Hematopoietic multipotent progenitor cell treated with erythropoietin and hydrocortisone succinate and interleukin-3 and kit ligand, for 8 days (in vitro differentiated cells): ENCODE measurements around the gene INO80D.
"Not testable (repeated sequence)": the region's sequence is repeated elsewhere in the genome, so short reads cannot be mapped to it uniquely, and the experiment has no call there.

ENCODE experiments used
- DNase-seq: peaks from one replicate; pipeline ENCODE4 v3.0.0-alpha.2; 2015

The INO80D gene

GRCh38 chr2:206083602-206084438 lies 2.2 kb downstream of the INO80D start:
- peak; percentile 58 for DNase-seq

GRCh38 chr2:206082298-206082843 lies 3.6 kb downstream of the INO80D start:
- DNase-seq = no peak

GRCh38 chr2:206080927-206081326 lies 5.0 kb downstream of the INO80D start:
- DNase-seq = no peak

GRCh38 chr2:206079699-206080465 lies 6.1 kb downstream of the INO80D start:
- DNase-seq = no peak

- DNase-seq = not testable (repeated sequence)
These were observed 8.1 kb downstream of the INO80D start for GRCh38 chr2:206077879-206078278.

GRCh38 chr2:206075113-206075512 lies 10.9 kb downstream of the INO80D start:
- peak; percentile 49 for DNase-seq

- DNase-seq = peak; percentile 35
These were observed 14.2 kb downstream of the INO80D start for GRCh38 chr2:206071807-206072206.

GRCh38 chr2:206069417-206069816 lies 16.6 kb downstream of the INO80D start:
- peak; percentile 93 for DNase-seq

GRCh38 chr2:206068207-206068606 lies 17.8 kb downstream of the INO80D start:
- DNase-seq = no peak

GRCh38 chr2:206064077-206064476 lies 21.9 kb downstream of the INO80D start:
- peak; percentile 26 for DNase-seq

- DNase-seq = no peak
These were observed 22.3 kb downstream of the INO80D start for GRCh38 chr2:206063635-206064034.

- DNase-seq = no peak
These were observed 23.2 kb downstream of the INO80D start for GRCh38 chr2:206062724-206063123.

GRCh38 chr2:206056286-206056685 lies 29.7 kb downstream of the INO80D start:
- no peak for DNase-seq

GRCh38 chr2:206054952-206055351 lies 31.0 kb downstream of the INO80D start:
- no peak for DNase-seq

GRCh38 chr2:206051912-206052311 lies 34.1 kb downstream of the INO80D start:
- no peak for DNase-seq

- no peak for DNase-seq
These were observed 36.6 kb downstream of the INO80D start for GRCh38 chr2:206049392-206049791.

GRCh38 chr2:206045251-206045650 lies 40.7 kb downstream of the INO80D start:
- no peak for DNase-seq

GRCh38 chr2:206040525-206040924 lies 45.4 kb downstream of the INO80D start:
- no peak for DNase-seq

GRCh38 chr2:206035393-206035792 lies 50.6 kb downstream of the INO80D start:
- DNase-seq = not testable (repeated sequence)

- DNase-seq = not testable (repeated sequence)
These were observed 52.5 kb downstream of the INO80D start for GRCh38 chr2:206033452-206033851.

- no peak for DNase-seq
These were observed 53.9 kb downstream of the INO80D start for GRCh38 chr2:206031950-206032567.

GRCh38 chr2:206031162-206031784 lies 54.7 kb downstream of the INO80D start:
- DNase-seq = no peak

GRCh38 chr2:206028101-206028500 lies 57.9 kb downstream of the INO80D start:
- no peak for DNase-seq
